ENCODE data around the gene PTGER4. TPM values are rescaled to one million over a fixed set of nuclear protein-coding genes. Genes with fewer than 3 reads are reported as not detected.

Gene PTGER4
- total and polyA plus RNA-seq, 2 of the 8 experiments (the other 6 are each of a cell fraction or from before 2014, with no cell fraction given), result 0.76 to 1.2 TPM

DNA sequence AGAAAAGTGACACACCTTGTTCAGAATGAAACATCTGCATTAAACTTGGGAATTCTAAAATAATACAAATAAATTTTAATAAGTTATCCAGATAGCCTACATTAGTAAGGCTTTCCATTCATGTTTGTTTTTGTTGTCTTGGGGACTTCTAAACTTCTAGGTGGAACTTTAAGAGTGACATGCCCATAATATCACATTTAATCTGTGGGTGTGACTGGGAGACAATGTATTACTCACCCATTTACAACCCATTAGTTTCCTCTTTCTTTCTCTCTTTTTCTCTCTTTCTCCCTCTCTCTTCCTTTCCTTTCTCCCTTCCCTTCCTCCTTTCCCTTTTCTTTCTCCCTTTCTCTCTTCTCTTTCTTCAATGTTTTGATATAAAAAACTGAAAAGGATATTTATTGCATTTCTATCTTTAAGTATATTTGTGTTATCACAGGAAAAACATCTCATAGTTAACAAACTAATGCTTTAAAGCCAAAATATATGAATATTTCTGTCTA lies 12.5 kb upstream of the PTGER4 start:
- no peaks in the 10 kb centered on the region for H3K27me3 ChIP-seq (replicated peaks in 1 of 4; ENCODE audit: control insufficient read depth in 3 of 4, extremely low read depth in 1 of 4, insufficient read depth in 3 of 4, low read length in 3 of 4)
- H3K4me1 ChIP-seq (replicated peaks in 1 of 4; ENCODE audit: control insufficient read depth in 3 of 4, insufficient read depth in 4 of 4, low read length in 3 of 4), result no peaks in the 10 kb centered on the region
- no peak overlapping the region for H3K18ac ChIP-seq (ENCODE audit: extremely low read depth, low read length)
- H3K27ac ChIP-seq (ENCODE audit: low read depth, low read length), result no peak overlapping the region
- H3K23ac ChIP-seq (ENCODE audit: insufficient read length), result no peak overlapping the region
- H2BK5ac ChIP-seq (ENCODE audit: low read depth, low read length), result no peak overlapping the region
- H3K4me3 ChIP-seq (ENCODE audit: extremely low read depth in 1 of 4, insufficient read depth in 2 of 4, low read depth in 3 of 4, low read length in 4 of 4), result no peak overlapping the region
- H2AFZ ChIP-seq (ENCODE audit: low read length), result no peak overlapping the region
- no peak overlapping the region for H3K14ac ChIP-seq (ENCODE audit: insufficient read length)
- FAIRE-seq (no peak), DNase-seq (ENCODE audit: low read depth in 1 of 2, low spot score in 2 of 2) (no peak)
- H3K79me1 ChIP-seq (ENCODE audit: low read depth, low read length), result no peaks in the 10 kb centered on the region
- TF ChIP-seq RFX5 (IDR thresholded peaks at IDR 0.05; ENCODE audit: borderline replicate concordance, low read depth, low read length) (no peak), E2F6 (IDR thresholded peaks at IDR 0.05) (no peak), EZH2 (IDR thresholded peaks at IDR 0.05; ENCODE audit: low read depth, low read length, severe bottlenecking) (no peak), KDM5A (IDR thresholded peaks at IDR 0.05; ENCODE audit: low read length) (no peak), TAF1 (IDR thresholded peaks at IDR 0.05; ENCODE audit: low read depth, low read length) (no peak), NANOG (IDR thresholded peaks at IDR 0.05; ENCODE audit: insufficient read depth, low read depth, low read length, poor library complexity, severe bottlenecking) (no peak)
- no peak overlapping the region for H4K5ac ChIP-seq (ENCODE audit: insufficient read length, low read depth, low read length)
- POLR2A ChIA-PET (ENCODE audit: partially characterized antibody), result no interaction called here
- H3K9ac ChIP-seq (replicated peaks in 1 of 4; ENCODE audit: extremely low read depth in 1 of 4, low read depth in 3 of 4, low read length in 3 of 4), result no peak overlapping the region
- no peaks in the 10 kb centered on the region for H3K23me2 ChIP-seq (ENCODE audit: low read depth, low read length)
- H4K8ac ChIP-seq (ENCODE audit: extremely low read depth, insufficient read depth, low read length), result no peak overlapping the region
- H4K91ac ChIP-seq (replicated peaks; ENCODE audit: insufficient read length, low read length), result no peak overlapping the region
- H2BK12ac ChIP-seq (ENCODE audit: low read depth, low read length), result no peak overlapping the region
- H3K4ac ChIP-seq (replicated peaks; ENCODE audit: insufficient read length, low read depth, low read length), result no peak overlapping the region
- no peak overlapping the region for H2BK120ac ChIP-seq (replicated peaks; ENCODE audit: low read depth, low read length)
- H2BK20ac ChIP-seq (ENCODE audit: low read length), result no peak overlapping the region
- no peaks in the 10 kb centered on the region for H3K79me2 ChIP-seq (ENCODE audit: control insufficient read depth in 1 of 2, insufficient read depth in 2 of 2, low read length in 2 of 2)
- H3K56ac ChIP-seq (replicated peaks; ENCODE audit: insufficient read length, low read depth, low read length), result no peak overlapping the region
- CTCF ChIA-PET (ENCODE audit: partially characterized antibody), result interaction anchor here (1.2 kb wide), 1 partner anchor 16 kb away, joined by 3 read pairs; no protein-coding TSS in a partner anchor
- no peak overlapping the region for H2AK5ac ChIP-seq (ENCODE audit: low read depth, low read length)
- H3K4me2 ChIP-seq (ENCODE audit: insufficient read depth in 1 of 2, low read depth in 2 of 2, low read length in 2 of 2), result no peak overlapping the region
- H3K36me3 ChIP-seq (ENCODE audit: control insufficient read depth in 2 of 4, insufficient read depth in 4 of 4, low read length in 3 of 4), result no peaks in the 10 kb centered on the region
- H2BK15ac ChIP-seq (ENCODE audit: low read length), result no peak overlapping the region
- H3K9me3 ChIP-seq (ENCODE audit: insufficient read depth in 2 of 2, low read depth in 1 of 2, low read length in 1 of 2), result no peaks in the 10 kb centered on the region
- H4K20me1 ChIP-seq (replicated peaks in 1 of 2; ENCODE audit: control insufficient read depth in 1 of 2, insufficient read depth in 2 of 2, low read length in 2 of 2), result no peaks in the 10 kb centered on the region
